ENCODE results near the gene CMTM4.

Gene CMTM4

DNA sequence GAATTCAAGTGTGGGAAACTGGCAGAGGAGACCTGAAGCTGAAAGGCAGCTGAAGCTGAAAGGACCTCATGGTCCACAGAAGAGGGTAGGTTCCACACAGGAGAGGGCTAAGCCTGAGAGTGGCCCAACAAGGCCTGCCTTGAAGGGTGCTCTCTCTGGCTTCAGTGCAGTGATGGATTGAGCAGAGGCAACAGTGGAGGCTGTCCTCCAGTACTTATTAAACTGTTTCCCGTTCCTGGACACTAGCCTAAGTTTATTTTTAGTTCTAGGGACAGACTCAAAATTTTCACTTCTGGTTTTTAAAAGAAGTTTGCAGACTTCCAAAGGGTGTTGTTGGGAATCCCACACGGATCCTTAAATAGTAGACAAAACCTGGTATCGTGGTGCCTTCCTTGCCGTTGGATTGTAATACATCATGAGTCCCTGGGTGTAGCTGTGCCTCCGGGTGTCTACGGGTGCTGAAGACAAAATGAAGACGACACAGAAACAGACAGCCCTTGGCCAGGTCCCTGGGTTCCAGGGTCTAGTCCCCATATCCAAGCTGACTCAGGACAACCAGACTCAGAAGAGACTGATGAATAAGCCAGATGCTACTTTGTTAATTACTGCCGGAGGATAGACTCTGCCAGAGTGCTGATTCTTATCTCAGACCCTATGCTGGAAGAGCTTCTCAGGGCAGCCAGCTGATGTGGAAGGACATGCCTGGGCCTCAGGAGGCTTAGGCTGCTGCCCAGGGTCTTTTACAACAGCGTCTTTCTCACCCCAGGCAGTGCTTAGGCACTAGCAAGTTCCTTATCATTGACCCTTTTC, 7.1 kb upstream of the CMTM4 start:
- DNase-seq (ENCODE audit: extremely low read depth, insufficient read length) = no peak
- Histone ChIP-seq H3K36me3 (ENCODE audit: control insufficient read depth, insufficient read depth, low read length) (no peaks in the 10 kb centered on the region), H3K27me3 (replicated peaks; ENCODE audit: control insufficient read depth, insufficient read depth, low read length) (no peaks in the 10 kb centered on the region; the same call in none of the 2 replicates), H3K4me3 (replicated peaks; ENCODE audit: low read depth, low read length) (no peak overlapping the region)
- TF ChIP-seq, protein P1, sequence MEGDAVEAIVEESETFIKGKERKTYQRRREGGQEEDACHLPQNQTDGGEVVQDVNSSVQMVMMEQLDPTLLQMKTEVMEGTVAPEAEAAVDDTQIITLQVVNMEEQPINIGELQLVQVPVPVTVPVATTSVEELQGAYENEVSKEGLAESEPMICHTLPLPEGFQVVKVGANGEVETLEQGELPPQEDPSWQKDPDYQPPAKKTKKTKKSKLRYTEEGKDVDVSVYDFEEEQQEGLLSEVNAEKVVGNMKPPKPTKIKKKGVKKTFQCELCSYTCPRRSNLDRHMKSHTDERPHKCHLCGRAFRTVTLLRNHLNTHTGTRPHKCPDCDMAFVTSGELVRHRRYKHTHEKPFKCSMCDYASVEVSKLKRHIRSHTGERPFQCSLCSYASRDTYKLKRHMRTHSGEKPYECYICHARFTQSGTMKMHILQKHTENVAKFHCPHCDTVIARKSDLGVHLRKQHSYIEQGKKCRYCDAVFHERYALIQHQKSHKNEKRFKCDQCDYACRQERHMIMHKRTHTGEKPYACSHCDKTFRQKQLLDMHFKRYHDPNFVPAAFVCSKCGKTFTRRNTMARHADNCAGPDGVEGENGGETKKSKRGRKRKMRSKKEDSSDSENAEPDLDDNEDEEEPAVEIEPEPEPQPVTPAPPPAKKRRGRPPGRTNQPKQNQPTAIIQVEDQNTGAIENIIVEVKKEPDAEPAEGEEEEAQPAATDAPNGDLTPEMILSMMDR (IDR thresholded peaks at IDR 0.05; ENCODE audit: insufficient read depth, low read length, poor library complexity, severe bottlenecking) = no peak

DNA sequence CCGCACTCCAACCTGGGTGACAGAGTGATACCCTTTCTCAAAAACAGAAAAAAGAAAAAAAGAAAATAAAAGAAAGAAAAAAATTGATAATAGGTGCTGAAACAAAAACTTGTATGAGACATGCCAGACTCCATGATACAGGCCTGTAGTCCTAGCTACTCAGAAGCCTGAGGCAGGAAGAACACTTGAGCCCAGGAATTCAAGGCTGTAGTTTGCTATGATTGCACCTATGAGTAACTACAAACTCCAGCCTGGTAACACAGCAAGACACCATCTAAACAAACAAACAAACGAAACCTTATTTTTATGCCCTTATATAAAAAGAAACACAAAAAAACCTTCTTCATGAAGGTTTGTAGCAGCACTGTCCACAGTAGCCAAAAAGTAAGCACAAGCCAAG, 5.0 kb upstream of the CMTM4 start:
- H3K4me3 ChIP-seq (replicated peaks; ENCODE audit: low read depth, low read length) = no peak overlapping the region
- H3K36me3 ChIP-seq (ENCODE audit: control insufficient read depth, insufficient read depth, low read length) = no peaks in the 10 kb centered on the region
- no peaks in the 10 kb centered on the region; the same call in none of the 2 replicates for H3K27me3 ChIP-seq (replicated peaks; ENCODE audit: control insufficient read depth, insufficient read depth, low read length)
- DNase-seq (ENCODE audit: extremely low read depth, insufficient read length) = no peak
- TF ChIP-seq, protein P1 (IDR thresholded peaks at IDR 0.05; ENCODE audit: insufficient read depth, low read length, poor library complexity, severe bottlenecking) = no peak

DNA sequence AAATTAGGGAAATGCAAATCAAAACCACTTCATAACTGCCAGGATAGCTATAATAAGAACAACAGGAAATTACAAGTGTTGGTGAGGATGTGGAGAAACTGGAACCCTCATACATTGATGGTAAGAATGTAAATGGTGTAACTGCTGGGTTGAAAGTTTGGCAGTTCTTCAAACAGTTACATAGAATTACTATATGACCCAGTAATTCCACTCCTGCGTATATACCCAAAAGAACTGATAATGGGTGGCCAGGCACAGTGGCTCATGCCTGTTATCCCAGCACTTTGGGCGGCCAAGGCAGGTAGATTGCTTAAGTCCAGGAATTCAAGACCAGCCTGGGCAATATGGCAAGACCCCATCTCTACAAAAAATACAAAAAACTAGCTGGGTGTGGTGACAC, 4.5 kb upstream of the CMTM4 start:
- no peak for DNase-seq (ENCODE audit: extremely low read depth, insufficient read length)
- Histone ChIP-seq H3K36me3 (ENCODE audit: control insufficient read depth, insufficient read depth, low read length) (no peaks in the 10 kb centered on the region), H3K4me3 (replicated peaks; ENCODE audit: low read depth, low read length) (no peak overlapping the region), H3K27me3 (replicated peaks; ENCODE audit: control insufficient read depth, insufficient read depth, low read length) (no peaks in the 10 kb centered on the region; the same call in 1 of the 2 replicates)
- TF ChIP-seq, protein P1 (IDR thresholded peaks at IDR 0.05; ENCODE audit: insufficient read depth, low read length, poor library complexity, severe bottlenecking) = no peak

DNA sequence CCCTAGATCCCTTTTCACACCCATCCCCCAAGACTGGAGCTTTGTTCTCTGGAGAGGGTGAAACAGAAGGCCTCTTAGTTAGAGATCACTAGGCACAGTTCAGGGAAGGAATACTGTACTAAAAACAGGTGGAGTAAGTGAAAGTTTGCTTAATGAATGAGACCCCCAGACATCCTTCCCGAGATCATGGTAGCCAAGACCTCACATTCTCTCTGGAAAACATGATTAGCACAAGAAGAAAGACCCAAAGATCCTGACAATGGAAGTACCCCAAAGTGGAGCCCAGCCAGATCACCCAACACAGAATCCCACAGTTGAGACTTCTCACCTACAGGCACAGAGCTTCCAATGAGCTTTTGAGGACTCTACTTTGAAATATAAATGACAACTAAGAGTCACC, 3.4 kb upstream of the CMTM4 start:
- Histone ChIP-seq H3K27me3 (replicated peaks; ENCODE audit: control insufficient read depth, insufficient read depth, low read length) (no peaks in the 10 kb centered on the region; the same call in 1 of the 2 replicates), H3K4me3 (replicated peaks; ENCODE audit: low read depth, low read length) (no peak overlapping the region), H3K36me3 (ENCODE audit: control insufficient read depth, insufficient read depth, low read length) (no peaks in the 10 kb centered on the region)
- TF ChIP-seq, protein P1 (IDR thresholded peaks at IDR 0.05; ENCODE audit: insufficient read depth, low read length, poor library complexity, severe bottlenecking) = no peak
- no peak for DNase-seq (ENCODE audit: extremely low read depth, insufficient read length)

DNA sequence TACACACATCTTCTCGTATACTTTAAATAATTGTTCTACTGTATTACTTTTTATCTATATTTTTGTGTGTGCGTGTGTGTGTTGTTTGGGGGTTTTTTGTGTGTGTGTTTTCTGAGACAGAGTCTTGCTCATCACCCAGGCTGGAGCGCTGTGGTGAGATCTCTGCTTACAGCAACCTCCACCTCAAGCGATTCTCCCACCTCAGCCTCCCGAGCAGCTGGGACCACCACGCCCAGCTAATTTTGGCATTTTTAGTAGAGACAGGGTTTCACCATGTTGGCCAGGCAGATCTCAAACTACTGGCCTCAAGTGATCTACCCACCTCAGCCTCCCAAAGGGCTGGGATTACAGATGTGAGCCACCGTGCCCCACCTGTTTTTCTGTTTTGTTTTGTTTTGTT, 1.5 kb upstream of the CMTM4 start:
- DNase-seq (ENCODE audit: extremely low read depth, insufficient read length) = no peak
- no peak overlapping the region for H3K4me3 ChIP-seq (replicated peaks; ENCODE audit: low read depth, low read length)
- TF ChIP-seq, protein P1 (IDR thresholded peaks at IDR 0.05; ENCODE audit: insufficient read depth, low read length, poor library complexity, severe bottlenecking) = no peak

More for the DNA sequence above, 1.5 kb upstream of the CMTM4 start:
- Histone ChIP-seq H3K36me3 (ENCODE audit: control insufficient read depth, insufficient read depth, low read length) (no peaks in the 10 kb centered on the region), H3K27me3 (replicated peaks; ENCODE audit: control insufficient read depth, insufficient read depth, low read length) (no peaks in the 10 kb centered on the region; the same call in 1 of the 2 replicates)

Measured in GM06990 (cell line).